ENCODE results near the gene ZNF613.
A peak's percentile ranks its signal among the peaks of the same experiment; 100 is the strongest.
"Not testable (repeated sequence)": the region's sequence is repeated elsewhere in the genome, so short reads cannot be mapped to it uniquely, and the experiment has no call there.

ZNF613 gene

GRCh38 chr19:51901860-51902259, 25.4 kb upstream of the ZNF613 start:
- DNase-seq (ENCODE audit: low spot score) = no peak

DNA sequence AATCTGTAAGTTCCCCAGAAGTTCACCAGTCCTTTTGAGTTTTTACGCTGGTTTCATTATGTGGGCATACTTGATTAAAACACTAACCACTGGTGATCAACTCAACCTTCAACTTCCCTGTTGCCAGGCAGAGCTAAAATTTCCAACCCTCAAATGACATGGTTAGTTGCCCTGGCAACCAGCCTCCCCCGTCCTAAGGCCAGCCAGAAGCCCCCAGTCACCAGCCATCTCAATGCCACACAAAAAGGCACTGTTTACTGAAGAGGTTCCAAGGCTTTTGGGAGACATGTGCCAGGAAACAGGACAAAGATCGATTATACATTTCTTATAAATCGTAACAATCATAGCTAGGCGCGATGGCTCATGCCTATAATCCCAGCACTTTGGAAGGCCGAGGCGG, 24.1 kb upstream of the ZNF613 start:
- Histone ChIP-seq H3K4me3 (peak overlapping the region; percentile 87), H3K27ac (no peak overlapping the region)
- no peak for DNase-seq (ENCODE audit: low spot score)
- TF ChIP-seq, protein P1, sequence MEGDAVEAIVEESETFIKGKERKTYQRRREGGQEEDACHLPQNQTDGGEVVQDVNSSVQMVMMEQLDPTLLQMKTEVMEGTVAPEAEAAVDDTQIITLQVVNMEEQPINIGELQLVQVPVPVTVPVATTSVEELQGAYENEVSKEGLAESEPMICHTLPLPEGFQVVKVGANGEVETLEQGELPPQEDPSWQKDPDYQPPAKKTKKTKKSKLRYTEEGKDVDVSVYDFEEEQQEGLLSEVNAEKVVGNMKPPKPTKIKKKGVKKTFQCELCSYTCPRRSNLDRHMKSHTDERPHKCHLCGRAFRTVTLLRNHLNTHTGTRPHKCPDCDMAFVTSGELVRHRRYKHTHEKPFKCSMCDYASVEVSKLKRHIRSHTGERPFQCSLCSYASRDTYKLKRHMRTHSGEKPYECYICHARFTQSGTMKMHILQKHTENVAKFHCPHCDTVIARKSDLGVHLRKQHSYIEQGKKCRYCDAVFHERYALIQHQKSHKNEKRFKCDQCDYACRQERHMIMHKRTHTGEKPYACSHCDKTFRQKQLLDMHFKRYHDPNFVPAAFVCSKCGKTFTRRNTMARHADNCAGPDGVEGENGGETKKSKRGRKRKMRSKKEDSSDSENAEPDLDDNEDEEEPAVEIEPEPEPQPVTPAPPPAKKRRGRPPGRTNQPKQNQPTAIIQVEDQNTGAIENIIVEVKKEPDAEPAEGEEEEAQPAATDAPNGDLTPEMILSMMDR (IDR thresholded peaks at IDR 0.05) = no peak

More at GRCh38 chr19:51901860-51902259, 25.4 kb upstream of the ZNF613 start:
- TF ChIP-seq, protein P1 (IDR thresholded peaks at IDR 0.05) = no peak
- no peak overlapping the region for H3K27ac ChIP-seq
- H3K4me3 ChIP-seq = no peak overlapping the region

- TF ChIP-seq, protein P1 (IDR thresholded peaks at IDR 0.05) = no peak
- Histone ChIP-seq H3K27ac (peak within 1 kb of the TSS; percentile 67 to 89), H3K4me3 (peak within 1 kb of the TSS; percentile 87)
- peak; percentile 81 for DNase-seq (ENCODE audit: low spot score)
These were observed 22.7 kb upstream of the ZNF613 start, which contains the start of gene ZNF649 for GRCh38 chr19:51904331-51905165. TSS of gene ZNF649 (minus strand) at chr19:51905017. CDS start at chr19:51900107, 4,910 bp downstream.

DNA sequence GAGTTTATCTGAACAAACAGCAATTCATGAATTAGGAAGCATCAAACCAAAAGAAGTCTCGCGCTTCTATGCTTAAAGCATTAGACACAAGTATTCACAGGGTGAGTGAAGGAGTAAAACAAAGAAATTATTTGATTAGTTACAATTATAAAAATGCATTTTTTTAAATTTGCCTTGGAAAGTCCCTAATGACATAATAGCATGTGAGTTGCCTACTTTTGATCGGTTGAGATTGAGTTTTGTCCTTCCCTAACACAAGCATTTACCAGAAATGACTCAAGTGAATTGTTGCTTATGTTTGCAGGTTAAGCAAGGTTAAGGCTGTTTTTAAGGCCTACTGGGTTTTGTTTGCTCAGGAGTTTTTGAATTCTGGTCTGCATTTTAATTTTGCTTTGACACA, 22.1 kb upstream of the ZNF613 start:
- TF ChIP-seq, protein P1 (IDR thresholded peaks at IDR 0.05) = no peak
- no peak for DNase-seq (ENCODE audit: low spot score)
- Histone ChIP-seq H3K4me3 (peak overlapping the region; percentile 87), H3K27ac (no peak overlapping the region)

- H3K27ac ChIP-seq; H3K4me3 ChIP-seq; DNase-seq (ENCODE audit: low spot score): not testable (repeated sequence)
These were observed 21.6 kb upstream of the ZNF613 start for GRCh38 chr19:51905639-51906038.

GRCh38 chr19:51906108-51906507, 21.2 kb upstream of the ZNF613 start:
- H3K27ac ChIP-seq; DNase-seq (ENCODE audit: low spot score); H3K4me3 ChIP-seq: not testable (repeated sequence)

DNA sequence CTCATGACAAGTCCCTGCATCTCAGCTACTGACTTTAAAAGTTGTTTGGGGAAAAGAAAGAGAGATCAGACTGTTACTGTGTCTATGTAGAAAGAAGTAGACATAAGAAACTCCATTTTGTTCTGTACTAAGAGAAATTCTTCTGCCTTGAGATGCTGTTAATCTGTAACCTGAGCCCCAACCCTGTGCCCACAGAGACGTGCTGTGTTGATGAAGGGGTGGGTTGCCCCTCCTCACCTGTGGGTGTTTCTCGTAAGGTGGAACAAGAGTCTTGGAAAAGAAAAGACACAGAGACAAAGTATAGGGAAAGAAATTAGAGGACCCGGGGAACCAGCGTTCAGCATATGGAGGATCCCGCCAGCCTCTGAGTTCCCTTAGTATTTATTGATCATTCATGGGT, 19.3 kb upstream of the ZNF613 start:
- not testable (repeated sequence) for H3K4me3 ChIP-seq

DNA sequence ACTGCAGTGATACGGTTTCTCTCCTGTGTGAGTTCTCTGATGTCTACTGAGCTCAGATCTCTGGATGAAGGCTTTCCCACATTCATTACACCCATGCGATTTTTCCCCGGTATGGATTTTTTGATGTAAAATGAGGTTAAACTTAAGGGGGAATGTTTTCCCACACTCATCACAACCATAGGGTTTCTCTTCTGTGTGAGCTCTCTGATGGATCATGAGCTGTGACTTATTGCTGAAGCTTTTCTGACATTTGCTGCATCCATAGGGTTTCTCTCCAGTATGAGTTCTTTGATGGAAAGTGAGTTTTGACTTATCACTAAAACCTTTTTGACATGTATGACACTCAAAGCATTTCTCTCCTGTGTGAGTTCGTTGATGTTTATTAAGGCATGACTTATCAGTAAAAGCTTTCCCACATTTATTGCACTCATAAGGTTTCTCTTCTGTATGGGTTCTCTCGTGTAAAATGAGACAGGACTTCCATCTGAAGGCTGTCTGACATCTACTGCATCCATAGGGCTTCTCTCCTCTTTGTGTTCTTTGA, 11.9 kb upstream of the ZNF613 start:
- Histone ChIP-seq H3K27ac (no peak overlapping the region), H3K4me3 (no peak overlapping the region)
- TF ChIP-seq, protein P1 (IDR thresholded peaks at IDR 0.05) = no peak
- DNase-seq (ENCODE audit: low spot score) = no peak

More for the DNA sequence above, 19.3 kb upstream of the ZNF613 start:
- not testable (repeated sequence) for DNase-seq (ENCODE audit: low spot score); H3K27ac ChIP-seq
